SK-MEL-5 (cell line): ENCODE measurements around the gene ALKBH7. TPM values are rescaled to one million over a fixed set of nuclear protein-coding genes. Genes with fewer than 3 reads are reported as not detected.
"Not testable (repeated sequence)": the region's sequence is repeated elsewhere in the genome, so short reads cannot be mapped to it uniquely, and the experiment has no call there.

ENCODE experiments used
- DNase-seq: peaks from one replicate; pipeline ENCODE4 v3.0.0-alpha.2; 2016; ENCODE audit warnings: low read depth, low spot score
- in situ Hi-C: cut with HindIII; loops from 2 replicates; pipeline ENCODE4 v1.10.0; 2016; ENCODE audit warnings: low sequenced_read_pairs, high pct_unique_total_duplicates, low pct_unique_long_range_greater_than_20kb
- total RNA-seq: library from RNA; depleted of rRNA; stranded (reverse); fragments of >200 nt; shearing (Covaris generic); gene quantifications from 2 replicates; pipeline ENCODE4 v1.2.3, GENCODE V29; 2014

The ALKBH7 gene
- total RNA-seq, 1 experiment from 2014 or later, result 28.3 TPM

GRCh38 chr19:6392221-6393073 is 19.9 kb downstream of the ALKBH7 start:
- no peak for DNase-seq
- in situ Hi-C loops, result no loop called here

- DNase-seq, result peak; percentile 93
- in situ Hi-C loops, result no loop called here
Measured at GRCh38 chr19:6393074-6393982, 20.7 kb downstream of the ALKBH7 start, which contains the start of gene GTF2F1. Gene GTF2F1, minus strand, starts transcription at chr19:6393164. Its CDS starts 169 bp downstream, at chr19:6392995.

- in situ Hi-C loops, result no loop called here
- DNase-seq, result no peak
Measured at GRCh38 chr19:6393983-6394412, 21.4 kb downstream of the ALKBH7 start.

GRCh38 chr19:6394831-6395230 is 22.2 kb downstream of the ALKBH7 start:
- in situ Hi-C loops, result no loop called here

GRCh38 chr19:6396305-6396704 is 23.7 kb downstream of the ALKBH7 start:
- in situ Hi-C loops, result no loop called here

More at GRCh38 chr19:6394831-6395230, 22.2 kb downstream of the ALKBH7 start:
- DNase-seq, result no peak

GRCh38 chr19:6400062-6400944 is 27.7 kb downstream of the ALKBH7 start:
- DNase-seq, in situ Hi-C loops: not testable (repeated sequence)

More at GRCh38 chr19:6396305-6396704, 23.7 kb downstream of the ALKBH7 start:
- no peak for DNase-seq

GRCh38 chr19:6402058-6402457 is 29.5 kb downstream of the ALKBH7 start:
- in situ Hi-C loops, result no loop called here
- no peak for DNase-seq

GRCh38 chr19:6402837-6403608 is 30.4 kb downstream of the ALKBH7 start:
- in situ Hi-C loops, result no loop called here
- no peak for DNase-seq

GRCh38 chr19:6406401-6406800 is 33.8 kb downstream of the ALKBH7 start:
- in situ Hi-C loops, result no loop called here
- no peak for DNase-seq

GRCh38 chr19:6409346-6409745 is 36.8 kb downstream of the ALKBH7 start:
- in situ Hi-C loops, result no loop called here
- DNase-seq, result no peak

- no peak for DNase-seq
- in situ Hi-C loops, result no loop called here
Measured at GRCh38 chr19:6412061-6412446, 39.5 kb downstream of the ALKBH7 start.

GRCh38 chr19:6412447-6413091 is 40.0 kb downstream of the ALKBH7 start:
- DNase-seq, result peak; percentile 37
- in situ Hi-C loops, result no loop called here

- no peak for DNase-seq
- in situ Hi-C loops, result no loop called here
Measured at GRCh38 chr19:6413291-6413690, 40.7 kb downstream of the ALKBH7 start.

- in situ Hi-C loops, result no loop called here
- DNase-seq, result no peak
Measured at GRCh38 chr19:6413721-6414643, 41.4 kb downstream of the ALKBH7 start.

- in situ Hi-C loops, result no loop called here
- DNase-seq, result no peak
Measured at GRCh38 chr19:6414793-6415590, 42.4 kb downstream of the ALKBH7 start.
